Mammary epithelial cell (primary cell): ENCODE results near the gene MTARC2.

ENCODE experiments used
- CTCF ChIP-seq, 2 donors: IDR thresholded peaks in 1 of 2; conservative IDR thresholded peaks in 1 of 2; 2 replicates each; pipeline ENCODE4 v1.5.1; 2011 to 2012; ENCODE audit warnings: inconsistent platforms in 2 of 2, low read length in 2 of 2, mild to moderate bottlenecking in 2 of 2, control low read depth in 1 of 2, low read depth in 1 of 2; ENCODE audit not compliant: insufficient read depth in 1 of 2; ENCODE audit errors: extremely low read depth in 1 of 2
- EZH2 ChIP-seq: IDR thresholded peaks from 2 replicates; pipeline ENCODE4 v1.6.1; 2012; ENCODE audit warnings: low read length, inconsistent platforms, borderline replicate concordance

GRCh38 chr1:220811695-220812094 is 63.6 kb downstream of the MTARC2 start:
- TF ChIP-seq EZH2 (no peak), CTCF (conservative IDR thresholded peaks at IDR 0.05 in 1 of 2, IDR thresholded peaks at IDR 0.05 in 1 of 2; ENCODE audit: extremely low read depth in 1 of 2, insufficient read depth in 1 of 2, low read depth in 1 of 2, low read length in 2 of 2) (no peak)
